HEK293 (cell line): Measurements from ENCODE around the gene NFIC.
"Not testable (repeated sequence)": the region's sequence is repeated elsewhere in the genome, so short reads cannot be mapped to it uniquely, and the experiment has no call there.

Source experiments
- CTCF ChIA-PET: fragments of 350-600 bp; formaldehyde crosslinking; extraction: SDS; loops from one replicate; lab custom pipeline; 2021; ENCODE audit warnings: antibody characterized with exemption; lab: Yijun Ruan, JAX
- POLR2A ChIA-PET: fragments of 300-600 bp; formaldehyde crosslinking; extraction: SDS; loops from one replicate; lab custom pipeline; 2020; ENCODE audit warnings: antibody characterized with exemption, inconsistent platforms; lab: Yijun Ruan, JAX
- H3K27ac ChIP-seq: fragments of 200-500 bp; sonication (Bioruptor generic); 2 replicates; pipeline ENCODE4 v1.5.1; 2014; ENCODE audit warnings: low read depth, low read length, control low read depth, inconsistent platforms; ENCODE audit errors: extremely low read depth
- H3K36me3 ChIP-seq, 2 experiments: fragments of 200-500 bp in 1 of 2; sonication (Bioruptor generic) in 1 of 2; 1 replicate in 1 of 2; 2 replicates in 1 of 2; pipeline ENCODE4 v1.5.1; 2014 to 2017; ENCODE audit warnings: inconsistent platforms in 2 of 2, low read length in 2 of 2; ENCODE audit not compliant: control insufficient read depth in 2 of 2, insufficient read depth in 1 of 2
- H3K4me1 ChIP-seq: fragments of 200-500 bp; sonication (Bioruptor generic); 2 replicates; pipeline ENCODE4 v1.5.1; 2014; ENCODE audit warnings: mild to moderate bottlenecking, low read length, inconsistent platforms; ENCODE audit not compliant: control insufficient read depth, insufficient read depth
- H3K4me3 ChIP-seq: 2 replicates; pipeline ENCODE4 v1.5.1; 2011; ENCODE audit warnings: low read depth, mild to moderate bottlenecking, control low read depth, low read length, moderate library complexity
- H3K9me3 ChIP-seq: fragments of 200-500 bp; sonication (Bioruptor generic); 2 replicates; pipeline ENCODE4 v1.5.1; 2014; ENCODE audit warnings: low read depth, low read length, inconsistent platforms; ENCODE audit not compliant: control insufficient read depth, insufficient read depth
- GLIS1 ChIP-seq: fragments of 450-650 bp; formaldehyde crosslinking; IDR thresholded peaks from 2 replicates; pipeline ENCODE4 v1.5.1; 2016; ENCODE audit warnings: missing biosample characterization, missing genetic modification characterization
- IKZF3 ChIP-seq: fragments of 450-650 bp; IDR thresholded peaks from 2 replicates; pipeline ENCODE4 v1.5.0; 2018; ENCODE audit warnings: missing biosample characterization, mild to moderate bottlenecking, missing genetic modification characterization, moderate library complexity
- KLF1 ChIP-seq: fragments of 450-650 bp; formaldehyde crosslinking; IDR thresholded peaks from 2 replicates; pipeline ENCODE4 v1.5.1; 2016; ENCODE audit warnings: missing biosample characterization, missing genetic modification characterization
- PRDM10 ChIP-seq: fragments of 450-650 bp; formaldehyde crosslinking; IDR thresholded peaks from 2 replicates; pipeline ENCODE4 v1.5.1; 2016; ENCODE audit warnings: missing biosample characterization, missing genetic modification characterization
- SETDB1 ChIP-seq: IDR thresholded peaks from one replicate; pipeline ENCODE4 v1.6.1; 2017; ENCODE audit warnings: mild to moderate bottlenecking, low read length, moderate library complexity, mixed read lengths; ENCODE audit not compliant: insufficient read length
- ZNF157 ChIP-seq: fragments of 450-650 bp; formaldehyde crosslinking; IDR thresholded peaks from 2 replicates; pipeline ENCODE4 v1.5.1; 2016; ENCODE audit warnings: missing biosample characterization, missing genetic modification characterization
- ZNF362 ChIP-seq: fragments of 450-650 bp; formaldehyde crosslinking; IDR thresholded peaks from 2 replicates; pipeline ENCODE4 v1.5.1; 2016; ENCODE audit warnings: missing biosample characterization, missing genetic modification characterization
- ZNF707 ChIP-seq: fragments of 450-650 bp; formaldehyde crosslinking; IDR thresholded peaks from 2 replicates; pipeline ENCODE4 v1.5.1; 2016; ENCODE audit warnings: missing biosample characterization, missing genetic modification characterization
- ZSCAN23 ChIP-seq: fragments of 450-650 bp; formaldehyde crosslinking; IDR thresholded peaks from 2 replicates; pipeline ENCODE4 v1.5.1; 2016; ENCODE audit warnings: missing biosample characterization, missing genetic modification characterization

The NFIC gene

GRCh38 chr19:3334749-3335430 is 31.5 kb upstream of the NFIC start:
- H3K9me3 ChIP-seq, H3K36me3 ChIP-seq, H3K4me1 ChIP-seq, H3K27ac ChIP-seq, H3K4me3 ChIP-seq: not testable (repeated sequence)
- peak; percentile 72; the same call in 1 of the 2 replicates for TF ChIP-seq ZNF362 (tag by site-specific recombination)
- TF ChIP-seq PRDM10 = peak; percentile 53; the same call in 1 of the 2 replicates
- CTCF ChIA-PET = interaction anchor here (0.7 to 2.2 kb wide), 6 partner anchors 9 to 135 kb away, joined by 3 to 12 read pairs (median 4); no protein-coding TSS in a partner anchor
- POLR2A ChIA-PET = interaction anchor here (0.6 kb wide), 1 partner anchor 123 kb away, joined by 4 read pairs; no protein-coding TSS in a partner anchor

GRCh38 chr19:3335431-3336350 is 30.7 kb upstream of the NFIC start:
- Histone ChIP-seq H3K27ac (no peak overlapping the region), H3K4me3 (no peak overlapping the region)
- POLR2A ChIA-PET = interaction anchor here (0.6 to 1.0 kb wide), 2 partner anchors 122 to 252 kb away, joined by 3 to 4 read pairs; no protein-coding TSS in a partner anchor

GRCh38 chr19:3336351-3336679 is 30.1 kb upstream of the NFIC start:
- ChIA-PET CTCF (interaction anchor here (0.6 to 2.2 kb wide), 5 partner anchors 93 to 356 kb away, joined by 3 to 7 read pairs (median 3); no protein-coding TSS in a partner anchor), POLR2A (interaction anchor here (1.0 kb wide), 1 partner anchor 251 kb away, joined by 3 read pairs; no protein-coding TSS in a partner anchor)
- H3K9me3 ChIP-seq = no peaks in the 10 kb centered on the region
- H3K36me3 ChIP-seq = no peaks in the 10 kb centered on the region
- H3K27ac ChIP-seq = no peak overlapping the region
- no peaks in the 10 kb centered on the region for H3K4me1 ChIP-seq
- TF ChIP-seq SETDB1 (peak; percentile 4), KLF1 (no peak)
- H3K4me3 ChIP-seq = no peak overlapping the region

More at GRCh38 chr19:3335431-3336350, 30.7 kb upstream of the NFIC start:
- Histone ChIP-seq H3K36me3 (no peaks in the 10 kb centered on the region), H3K4me1 (no peaks in the 10 kb centered on the region), H3K9me3 (no peaks in the 10 kb centered on the region)
- CTCF ChIA-PET = interaction anchor here (0.6 to 2.2 kb wide), 8 partner anchors 10 to 355 kb away, joined by 3 to 12 read pairs (median 3); no protein-coding TSS in a partner anchor
- TF ChIP-seq ZNF157 = peak; percentile 100
- TF ChIP-seq IKZF3 (tag by site-specific recombination) = 0 out of 2 replicates have a peak, but pooled peaks have one; percentile 8
- no peak for TF ChIP-seq ZNF707 (tag by site-specific recombination)
- 0 out of 2 replicates have a peak, but pooled peaks have one; percentile 11 for TF ChIP-seq GLIS1 (tag by site-specific recombination)
- no peak for TF ChIP-seq ZSCAN23 (tag by site-specific recombination)
- TF ChIP-seq SETDB1 = peak; percentile 77
